Astrocyte (in vitro differentiated cells and primary cell): Measurements from ENCODE around the gene CFAP52. TPM values are rescaled to one million over a fixed set of nuclear protein-coding genes. Genes with fewer than 3 reads are reported as not detected.
A peak's percentile ranks its signal among the peaks of the same experiment; 100 is the strongest.

ENCODE experiments used
- DNase-seq: peaks from one replicate; pipeline ENCODE4 v3.0.0-alpha.2; 2010; ENCODE audit warnings: low read depth
- FAIRE-seq: peaks from 2 replicates; lab custom pipeline; 2011; peaks lifted over from hg19 to GRCh38; lab: Jason Lieb, UNC
- H2AFZ ChIP-seq: 2 replicates; pipeline ENCODE4 v1.6.0; 2012; ENCODE audit warnings: low read depth, low read length, inconsistent platforms
- H3K27ac ChIP-seq: 2 replicates; pipeline ENCODE4 v1.5.1; 2011; ENCODE audit warnings: low read depth, low read length, inconsistent platforms
- H3K27me3 ChIP-seq: 2 replicates; pipeline ENCODE4 v1.6.0; 2011; ENCODE audit warnings: low read length, inconsistent platforms; ENCODE audit not compliant: insufficient read depth
- H3K36me3 ChIP-seq: 2 replicates; pipeline ENCODE4 v1.5.1; 2011; ENCODE audit warnings: low read length, inconsistent platforms; ENCODE audit not compliant: insufficient read depth
- H3K4me1 ChIP-seq: 2 replicates; pipeline ENCODE4 v1.5.1; 2011; ENCODE audit warnings: low read length, inconsistent platforms; ENCODE audit not compliant: insufficient read depth
- H3K4me2 ChIP-seq: 2 replicates; pipeline ENCODE4 v1.6.0; 2012; ENCODE audit warnings: low read length, inconsistent platforms
- H3K4me3 ChIP-seq: 2 replicates; pipeline ENCODE4 v1.5.1; 2011; ENCODE audit warnings: low read depth, mild to moderate bottlenecking, low read length, inconsistent platforms; ENCODE audit not compliant: insufficient read depth
- H3K79me2 ChIP-seq: 2 replicates; pipeline ENCODE4 v1.6.0; 2012; ENCODE audit warnings: mild to moderate bottlenecking, low read length, inconsistent platforms; ENCODE audit not compliant: insufficient read depth
- H3K9ac ChIP-seq: 2 replicates; pipeline ENCODE4 v1.6.0; 2012; ENCODE audit warnings: mild to moderate bottlenecking, low read length, inconsistent platforms
- H3K9me3 ChIP-seq: 2 replicates; pipeline ENCODE4 v1.5.1; 2012; ENCODE audit warnings: low read depth, mild to moderate bottlenecking, low read length, inconsistent platforms; ENCODE audit not compliant: insufficient read depth
- H4K20me1 ChIP-seq: 2 replicates; pipeline ENCODE4 v1.6.0; 2012; ENCODE audit warnings: low read length, inconsistent platforms; ENCODE audit not compliant: insufficient read depth
- H3K27ac Mint-ChIP-seq: one replicate; pipeline ENCODE4 v1.8.0; 2021; ENCODE audit warnings: mild to moderate bottlenecking, mixed read lengths; ENCODE audit not compliant: unreplicated experiment
- H3K27me3 Mint-ChIP-seq: one replicate; pipeline ENCODE4 v1.8.0; 2021; ENCODE audit warnings: low read depth, mixed read lengths; ENCODE audit not compliant: unreplicated experiment
- H3K36me3 Mint-ChIP-seq: one replicate; pipeline ENCODE4 v1.8.0; 2021; ENCODE audit warnings: low read depth, mixed read lengths; ENCODE audit not compliant: unreplicated experiment
- H3K4me1 Mint-ChIP-seq: one replicate; pipeline ENCODE4 v1.8.0; 2021; ENCODE audit warnings: low read depth, mixed read lengths; ENCODE audit not compliant: unreplicated experiment
- H3K4me3 Mint-ChIP-seq: one replicate; pipeline ENCODE4 v1.8.0; 2021; ENCODE audit warnings: mild to moderate bottlenecking, moderate library complexity, mixed read lengths; ENCODE audit not compliant: unreplicated experiment
- H3K9me3 Mint-ChIP-seq: one replicate; pipeline ENCODE4 v1.8.0; 2021; ENCODE audit warnings: mild to moderate bottlenecking, mixed read lengths; ENCODE audit not compliant: unreplicated experiment
- EZH2 ChIP-seq: IDR thresholded peaks from 2 replicates; pipeline ENCODE4 v1.6.1; 2012; ENCODE audit warnings: mild to moderate bottlenecking, low read length, inconsistent platforms; ENCODE audit not compliant: insufficient read depth
- total RNA-seq: library from RNA; stranded (reverse); gene quantifications from 2 replicates; pipeline ENCODE4 v1.2.1, GENCODE V29; 2021
- TF ChIP-seq, protein P1 (sequence below): IDR thresholded peaks from 2 replicates; pipeline ENCODE4 v1.5.1; 2011; ENCODE audit warnings: low read depth, mild to moderate bottlenecking, inconsistent platforms, low read length, moderate library complexity; ENCODE audit not compliant: insufficient read depth

The CFAP52 gene
- total RNA-seq, 1 donor from 2014 or later: not detected

DNA sequence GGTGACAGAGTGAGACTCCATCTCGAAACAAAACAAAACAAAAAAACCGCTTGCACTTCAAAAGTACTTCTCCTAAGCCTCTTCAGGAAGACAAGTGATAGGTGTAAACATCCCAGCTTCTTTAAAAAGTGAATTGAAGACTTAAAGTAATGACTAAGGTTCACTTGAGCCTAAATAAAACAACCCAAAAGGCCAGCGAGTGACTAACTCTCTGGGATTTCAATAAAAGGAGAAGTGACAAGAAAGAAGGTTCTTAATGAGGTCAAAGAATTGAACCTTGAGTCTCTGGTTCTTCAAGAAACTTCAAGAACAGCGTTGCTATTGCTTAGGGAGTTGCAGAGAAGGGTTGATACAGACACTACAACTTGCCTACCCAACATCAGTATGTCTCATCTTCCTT lies 43.0 kb upstream of the CFAP52 start:
- Histone ChIP-seq H3K9ac (no peak overlapping the region), H3K27me3 (no peaks in the 10 kb centered on the region), H3K4me2 (no peak overlapping the region), H3K4me3 (no peak overlapping the region), H3K9me3 (no peaks in the 10 kb centered on the region), H2AFZ (no peak overlapping the region), H3K4me1 (no peaks in the 10 kb centered on the region), H4K20me1 (peaks cover 4% of the 10 kb centered on the region), H3K36me3 (no peaks in the 10 kb centered on the region), H3K27ac (no peak overlapping the region), H3K79me2 (no peaks in the 10 kb centered on the region)
- no peak for DNase-seq
- Mint-ChIP-seq H3K27ac (no peak overlapping the region), H3K4me1 (peaks cover 6% of the 10 kb centered on the region), H3K9me3 (no peaks in the 10 kb centered on the region), H3K36me3 (peaks cover 1% of the 10 kb centered on the region), H3K27me3 (no peaks in the 10 kb centered on the region), H3K4me3 (no peak overlapping the region)
- FAIRE-seq: no peak
- TF ChIP-seq, protein P1, sequence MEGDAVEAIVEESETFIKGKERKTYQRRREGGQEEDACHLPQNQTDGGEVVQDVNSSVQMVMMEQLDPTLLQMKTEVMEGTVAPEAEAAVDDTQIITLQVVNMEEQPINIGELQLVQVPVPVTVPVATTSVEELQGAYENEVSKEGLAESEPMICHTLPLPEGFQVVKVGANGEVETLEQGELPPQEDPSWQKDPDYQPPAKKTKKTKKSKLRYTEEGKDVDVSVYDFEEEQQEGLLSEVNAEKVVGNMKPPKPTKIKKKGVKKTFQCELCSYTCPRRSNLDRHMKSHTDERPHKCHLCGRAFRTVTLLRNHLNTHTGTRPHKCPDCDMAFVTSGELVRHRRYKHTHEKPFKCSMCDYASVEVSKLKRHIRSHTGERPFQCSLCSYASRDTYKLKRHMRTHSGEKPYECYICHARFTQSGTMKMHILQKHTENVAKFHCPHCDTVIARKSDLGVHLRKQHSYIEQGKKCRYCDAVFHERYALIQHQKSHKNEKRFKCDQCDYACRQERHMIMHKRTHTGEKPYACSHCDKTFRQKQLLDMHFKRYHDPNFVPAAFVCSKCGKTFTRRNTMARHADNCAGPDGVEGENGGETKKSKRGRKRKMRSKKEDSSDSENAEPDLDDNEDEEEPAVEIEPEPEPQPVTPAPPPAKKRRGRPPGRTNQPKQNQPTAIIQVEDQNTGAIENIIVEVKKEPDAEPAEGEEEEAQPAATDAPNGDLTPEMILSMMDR: no peak
- no peak for TF ChIP-seq EZH2

DNA sequence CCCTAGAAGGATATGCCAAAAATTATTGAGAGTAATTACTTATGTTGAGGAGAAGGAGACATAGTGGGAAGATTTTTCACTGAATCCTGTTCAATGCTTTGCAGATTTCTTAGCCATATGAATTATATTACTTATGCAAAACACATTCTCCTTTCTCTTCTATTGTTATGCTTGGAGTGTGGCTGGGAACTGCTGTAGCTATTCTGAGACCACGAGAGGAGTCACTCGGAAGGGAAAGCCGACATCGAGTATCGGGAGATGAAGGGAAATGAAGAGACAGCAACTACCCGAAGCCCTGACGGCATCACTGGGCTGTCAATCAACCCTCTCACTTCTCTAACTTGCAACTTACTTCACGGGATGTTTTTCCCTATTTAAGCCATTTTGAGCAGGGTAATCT lies 40.4 kb upstream of the CFAP52 start:
- H3K9me3 ChIP-seq: no peaks in the 10 kb centered on the region
- H3K4me3 ChIP-seq: no peak overlapping the region
- H3K4me2 ChIP-seq: peak overlapping the region; percentile 47
- TF ChIP-seq, protein P1: no peak
- no peak for TF ChIP-seq EZH2
- H4K20me1 ChIP-seq: peaks cover 4% of the 10 kb centered on the region
- no peak overlapping the region for H3K9ac ChIP-seq
- Mint-ChIP-seq H3K27ac (no peak overlapping the region), H3K36me3 (peaks cover 5% of the 10 kb centered on the region), H3K9me3 (no peaks in the 10 kb centered on the region), H3K4me3 (no peak overlapping the region), H3K27me3 (no peaks in the 10 kb centered on the region), H3K4me1 (no peaks in the 10 kb centered on the region)
- H3K27me3 ChIP-seq: no peaks in the 10 kb centered on the region
- no peak overlapping the region for H3K27ac ChIP-seq
- H3K4me1 ChIP-seq: no peaks in the 10 kb centered on the region
- H2AFZ ChIP-seq: no peak overlapping the region
- no peaks in the 10 kb centered on the region for H3K79me2 ChIP-seq
- no peak for DNase-seq
- no peaks in the 10 kb centered on the region for H3K36me3 ChIP-seq
- FAIRE-seq: no peak

DNA sequence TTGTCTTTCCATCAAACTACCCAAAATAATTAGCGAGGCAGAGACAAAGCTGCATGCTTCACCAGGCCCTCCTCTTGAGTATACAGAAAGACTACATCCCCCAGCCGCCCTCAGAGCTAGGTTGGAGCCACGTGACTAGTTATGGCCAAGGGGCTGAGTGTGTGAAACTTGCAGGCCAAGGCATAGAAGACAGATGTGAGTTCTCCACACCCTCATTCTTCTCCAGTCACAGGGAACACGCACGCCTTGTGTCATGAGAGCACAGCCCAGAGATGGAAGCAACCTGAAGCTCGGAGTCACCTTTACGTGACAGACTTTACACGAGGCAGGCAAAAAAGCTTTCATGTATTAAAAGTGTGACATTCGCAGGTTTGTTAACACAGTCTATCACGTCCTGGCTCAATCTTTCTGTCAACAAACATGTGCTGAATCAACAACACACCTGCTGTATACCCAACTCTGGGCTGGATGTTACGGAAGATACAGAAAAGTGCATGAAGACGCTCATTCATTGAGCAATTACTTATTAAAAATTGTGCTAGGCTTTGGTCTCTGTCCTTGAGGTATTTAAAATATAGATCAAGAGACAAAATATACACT lies 39.2 kb upstream of the CFAP52 start:
- H3K9ac ChIP-seq: no peak overlapping the region

More for the DNA sequence above, 39.2 kb upstream of the CFAP52 start:
- H3K9me3 Mint-ChIP-seq: no peaks in the 10 kb centered on the region
- no peaks in the 10 kb centered on the region for H3K4me1 ChIP-seq
- H3K4me3 Mint-ChIP-seq: no peak overlapping the region
- DNase-seq (no peak), FAIRE-seq (no peak)
- no peaks in the 10 kb centered on the region for H3K27me3 ChIP-seq
- no peak overlapping the region for H3K27ac ChIP-seq
- H3K79me2 ChIP-seq: no peaks in the 10 kb centered on the region
- no peaks in the 10 kb centered on the region for H3K4me1 Mint-ChIP-seq
- no peaks in the 10 kb centered on the region for H3K27me3 Mint-ChIP-seq
- H2AFZ ChIP-seq: no peak overlapping the region
- no peak overlapping the region for H3K4me2 ChIP-seq
- no peak overlapping the region for H3K4me3 ChIP-seq
- no peak overlapping the region for H3K27ac Mint-ChIP-seq
- no peaks in the 10 kb centered on the region for H3K9me3 ChIP-seq
- peaks cover 5% of the 10 kb centered on the region for H3K36me3 Mint-ChIP-seq
- no peaks in the 10 kb centered on the region for H3K36me3 ChIP-seq
- TF ChIP-seq EZH2: no peak
- TF ChIP-seq, protein P1: no peak
- peaks cover 4% of the 10 kb centered on the region for H4K20me1 ChIP-seq
